Skeletal muscle tissue (tissue), 4 donors: ENCODE results near the gene VPS13D. TPM values are rescaled to one million over a fixed set of nuclear protein-coding genes. Genes with fewer than 3 reads are reported as not detected.

Experiments used
- H3K27ac ChIP-seq: one replicate; pipeline ENCODE4 v1.7.0; 2013; ENCODE audit warnings: mild to moderate bottlenecking, low read depth, low read length, inconsistent platforms
- H3K27me3 ChIP-seq, 3 donors: one replicate each; pipeline ENCODE4 v1.7.0; 2013; ENCODE audit warnings: low read length in 3 of 3; ENCODE audit not compliant: control insufficient read depth in 3 of 3, insufficient read depth in 3 of 3
- H3K36me3 ChIP-seq, 3 donors: one replicate each; pipeline ENCODE4 v1.7.0; 2013; ENCODE audit warnings: low read length in 3 of 3; ENCODE audit not compliant: control insufficient read depth in 3 of 3, insufficient read depth in 3 of 3
- H3K4me1 ChIP-seq, 3 donors: one replicate each; pipeline ENCODE4 v1.7.0; 2013; ENCODE audit warnings: low read length in 3 of 3, mild to moderate bottlenecking in 3 of 3; ENCODE audit not compliant: control insufficient read depth in 3 of 3, insufficient read depth in 3 of 3
- H3K4me3 ChIP-seq, 3 donors: one replicate each; pipeline ENCODE4 v1.7.0; 2013; ENCODE audit warnings: low read length in 3 of 3
- H3K9ac ChIP-seq, 3 donors: one replicate each; pipeline ENCODE4 v1.7.0; 2013; ENCODE audit warnings: low read length in 3 of 3, mild to moderate bottlenecking in 3 of 3, moderate library complexity in 2 of 3, low read depth in 1 of 3
- H3K9me3 ChIP-seq, 3 donors: one replicate each; pipeline ENCODE4 v1.7.0; 2013; ENCODE audit warnings: low read length in 3 of 3; ENCODE audit not compliant: control insufficient read depth in 3 of 3
- total RNA-seq: library from RNA; depleted of rRNA; stranded (reverse); fragments of >200 nt; gene quantifications from one replicate; pipeline ENCODE4 v1.2.3, GENCODE V29; 2014
- donor health status: Osteomylitis.

Gene VPS13D
- total RNA-seq, 1 donor from 2014 or later: 40.2 TPM

DNA sequence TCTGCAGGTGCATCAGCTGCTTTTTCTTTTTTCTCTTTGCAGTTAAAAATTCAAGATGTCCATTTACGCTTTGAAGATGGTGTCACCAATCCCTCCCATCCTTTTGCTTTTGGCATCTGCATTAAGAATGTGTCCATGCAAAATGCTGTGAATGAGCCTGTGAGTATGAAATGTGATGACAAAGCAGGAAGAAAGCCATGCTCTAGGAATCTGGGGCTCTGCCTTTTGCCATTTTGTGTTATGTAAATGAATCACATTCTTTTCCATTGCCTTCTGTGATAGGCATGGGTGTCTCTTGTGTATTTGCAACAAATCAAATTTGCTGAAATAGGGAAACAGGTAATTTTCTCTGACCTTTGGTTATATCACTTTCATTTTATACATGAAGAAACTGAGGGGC lies 19.4 kb downstream of the VPS13D start:
- Histone ChIP-seq H3K4me3 (no peak overlapping the region), H3K36me3 (peaks cover 41 to 65% (median 58%) of the 10 kb centered on the region in 3 donors), H3K4me1 (peaks cover 0 to 16% (median 0%) of the 10 kb centered on the region in 3 donors), H3K9me3 (no peaks in the 10 kb centered on the region), H3K27me3 (no peaks in the 10 kb centered on the region), H3K27ac (no peak overlapping the region), H3K9ac (no peak overlapping the region)

GRCh38 chr1:12249748-12250147 lies 19.9 kb downstream of the VPS13D start:
- Histone ChIP-seq H3K27me3 (no peaks in the 10 kb centered on the region), H3K27ac (no peak overlapping the region), H3K9ac (no peak overlapping the region), H3K36me3 (peaks cover 38 to 59% (median 57%) of the 10 kb centered on the region in 3 donors), H3K4me1 (peaks cover 0 to 16% (median 0%) of the 10 kb centered on the region in 3 donors), H3K4me3 (no peak overlapping the region), H3K9me3 (no peaks in the 10 kb centered on the region)

DNA sequence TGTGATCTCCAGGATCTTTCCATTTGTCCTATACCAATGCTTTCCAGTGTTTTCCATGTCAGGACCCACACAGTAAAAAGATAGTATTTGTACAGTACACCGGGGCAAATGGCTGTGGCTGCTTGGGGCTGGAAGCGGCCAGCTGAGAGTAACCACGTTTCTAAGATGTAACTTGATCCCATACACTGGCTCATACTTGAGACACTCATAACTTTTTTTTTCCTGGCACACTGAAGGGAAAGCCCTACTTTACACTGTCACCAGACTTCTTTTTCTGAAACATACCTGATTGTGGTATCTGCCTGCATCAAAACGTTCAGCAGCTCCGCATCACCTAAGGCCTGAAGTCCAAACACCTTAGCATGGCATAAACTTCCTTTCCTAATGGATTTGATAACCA lies 21.6 kb downstream of the VPS13D start:
- Histone ChIP-seq H3K4me3 (no peak overlapping the region), H3K27ac (no peak overlapping the region), H3K36me3 (peaks cover 36 to 50% (median 48%) of the 10 kb centered on the region in 3 donors), H3K27me3 (no peaks in the 10 kb centered on the region), H3K4me1 (peaks cover 0 to 16% (median 0%) of the 10 kb centered on the region in 3 donors), H3K9me3 (no peaks in the 10 kb centered on the region), H3K9ac (no peak overlapping the region)

DNA sequence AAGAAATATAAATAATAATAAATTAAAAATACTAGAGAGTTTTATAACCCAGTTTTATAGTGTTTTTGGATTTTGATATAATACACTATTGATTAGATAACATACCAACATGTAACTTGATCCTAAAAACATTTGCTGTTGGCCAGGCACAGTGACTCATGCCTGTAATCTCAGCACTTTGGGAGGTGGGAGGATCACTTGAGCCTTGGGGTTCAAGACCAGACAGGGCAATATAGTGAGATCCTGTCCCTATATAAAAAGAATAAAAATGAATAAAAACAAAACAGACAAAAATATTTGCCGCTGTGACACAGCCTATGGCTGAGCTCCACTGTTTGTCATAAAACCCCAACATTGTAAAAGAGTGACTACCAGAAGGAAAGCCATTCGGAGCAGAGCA lies 26.1 kb downstream of the VPS13D start:
- H3K9me3 ChIP-seq: no peaks in the 10 kb centered on the region
- no peak overlapping the region for H3K9ac ChIP-seq
- no peaks in the 10 kb centered on the region for H3K27me3 ChIP-seq
- no peak overlapping the region for H3K4me3 ChIP-seq
- H3K36me3 ChIP-seq: peaks cover 39 to 55% (median 53%) of the 10 kb centered on the region in 3 donors
- peaks cover 0 to 12% (median 0%) of the 10 kb centered on the region in 3 donors for H3K4me1 ChIP-seq
- H3K27ac ChIP-seq: no peak overlapping the region

- no peak overlapping the region for H3K4me3 ChIP-seq
- no peak overlapping the region for H3K9ac ChIP-seq
- no peaks in the 10 kb centered on the region for H3K4me1 ChIP-seq
- no peak overlapping the region for H3K27ac ChIP-seq
- H3K36me3 ChIP-seq: peaks cover 50 to 62% (median 62%) of the 10 kb centered on the region in 3 donors
- H3K27me3 ChIP-seq: no peaks in the 10 kb centered on the region
- no peaks in the 10 kb centered on the region for H3K9me3 ChIP-seq
Observed at GRCh38 chr1:12258272-12258671, 28.4 kb downstream of the VPS13D start.

- Histone ChIP-seq H3K4me3 (no peak overlapping the region), H3K27ac (no peak overlapping the region), H3K4me1 (peaks cover 0 to 9% (median 8%) of the 10 kb centered on the region in 3 donors), H3K9me3 (no peaks in the 10 kb centered on the region), H3K9ac (no peak overlapping the region), H3K27me3 (no peaks in the 10 kb centered on the region), H3K36me3 (peaks cover 25 to 69% (median 54%) of the 10 kb centered on the region in 3 donors)
Observed at GRCh38 chr1:12269351-12269750, 39.5 kb downstream of the VPS13D start.

DNA sequence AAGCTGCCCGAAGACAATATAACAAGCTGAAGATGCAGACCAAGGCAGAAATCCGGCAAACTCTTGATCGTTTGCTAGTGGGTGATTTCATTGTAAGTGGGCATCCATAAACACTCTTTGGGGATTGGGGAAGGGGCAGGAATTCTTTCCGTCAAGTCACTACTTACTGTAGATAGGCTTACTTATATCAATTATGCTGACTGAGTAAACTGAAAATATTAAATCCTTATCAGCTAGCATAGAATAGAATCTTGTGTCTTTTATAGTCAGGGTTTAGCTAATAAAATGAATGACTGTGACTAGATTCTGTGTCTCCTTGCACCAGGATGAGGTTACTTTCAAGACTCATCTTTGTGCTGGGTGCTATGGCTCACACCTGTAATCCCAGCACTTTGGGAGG lies 41.2 kb downstream of the VPS13D start:
- no peak overlapping the region for H3K4me3 ChIP-seq
- H3K27me3 ChIP-seq: no peaks in the 10 kb centered on the region
- H3K4me1 ChIP-seq: peaks cover 0 to 9% (median 8%) of the 10 kb centered on the region in 3 donors
- H3K27ac ChIP-seq: peak overlapping the region; percentile 55
- H3K9ac ChIP-seq: no peak overlapping the region
- H3K9me3 ChIP-seq: no peaks in the 10 kb centered on the region
- H3K36me3 ChIP-seq: peaks cover 29 to 63% (median 41%) of the 10 kb centered on the region in 3 donors

- Histone ChIP-seq H3K4me1 (peaks cover 0 to 9% (median 8%) of the 10 kb centered on the region in 3 donors), H3K36me3 (peaks cover 32 to 67% (median 50%) of the 10 kb centered on the region in 3 donors), H3K9me3 (no peaks in the 10 kb centered on the region), H3K27ac (no peak overlapping the region), H3K27me3 (no peaks in the 10 kb centered on the region), H3K9ac (no peak overlapping the region), H3K4me3 (no peak overlapping the region)
Observed at GRCh38 chr1:12272770-12273169, 42.9 kb downstream of the VPS13D start.

- H3K9me3 ChIP-seq: no peaks in the 10 kb centered on the region
- no peak overlapping the region for H3K4me3 ChIP-seq
- no peak overlapping the region for H3K9ac ChIP-seq
- no peak overlapping the region for H3K27ac ChIP-seq
- H3K27me3 ChIP-seq: no peaks in the 10 kb centered on the region
- peaks cover 28 to 63% (median 52%) of the 10 kb centered on the region in 3 donors for H3K36me3 ChIP-seq
- H3K4me1 ChIP-seq: peaks cover 0 to 9% (median 8%) of the 10 kb centered on the region in 3 donors
Observed at GRCh38 chr1:12275370-12275769, 45.5 kb downstream of the VPS13D start.

DNA sequence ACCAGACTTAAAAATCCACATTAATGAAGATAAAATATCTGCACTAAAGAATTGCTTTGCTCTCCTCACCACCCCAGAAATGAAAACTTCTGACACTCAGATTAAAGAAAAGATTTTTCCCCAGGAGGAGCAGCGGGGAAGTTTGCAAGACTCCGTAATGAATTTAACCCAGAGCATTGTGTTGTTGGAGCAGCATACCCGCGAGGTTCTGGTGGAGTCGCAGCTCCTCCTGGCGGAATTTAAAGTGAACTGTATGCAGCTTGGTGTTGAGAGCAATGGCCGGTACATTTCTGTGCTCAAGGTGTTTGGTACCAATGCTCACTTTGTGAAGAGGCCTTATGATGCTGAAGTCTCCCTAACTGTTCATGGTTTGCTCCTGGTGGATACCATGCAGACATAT lies 46.4 kb downstream of the VPS13D start:
- H3K9me3 ChIP-seq: no peaks in the 10 kb centered on the region
- H3K27me3 ChIP-seq: no peaks in the 10 kb centered on the region
- H3K9ac ChIP-seq: no peak overlapping the region
- no peak overlapping the region for H3K27ac ChIP-seq
- H3K4me3 ChIP-seq: no peak overlapping the region
- H3K4me1 ChIP-seq: peaks cover 0 to 8% (median 8%) of the 10 kb centered on the region in 3 donors
- peaks cover 23 to 57% (median 46%) of the 10 kb centered on the region in 3 donors for H3K36me3 ChIP-seq
